Measurements from ENCODE around the gene WNT5B.

The WNT5B gene

DNA sequence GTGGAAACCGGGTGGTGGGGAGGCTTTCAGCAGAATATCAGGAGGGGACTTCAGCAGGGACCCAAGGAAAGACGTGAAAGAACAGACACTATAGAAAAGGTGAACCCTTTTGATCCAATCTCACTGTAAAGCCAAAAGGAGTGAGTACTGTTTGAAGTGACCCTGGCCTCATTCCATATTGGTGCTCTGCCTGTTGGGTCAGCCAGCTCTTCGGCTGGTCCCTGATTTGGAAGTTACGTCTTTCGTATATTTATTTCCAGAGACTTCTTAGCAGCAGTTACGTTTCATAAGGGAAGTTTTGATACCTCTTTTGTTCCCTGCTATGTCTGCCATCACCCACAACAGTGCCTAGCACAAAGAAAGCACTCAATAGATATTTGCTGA is 21.9 kb downstream of the WNT5B start:
- peaks cover 4% of the 10 kb centered on the region for H3K36me3 ChIP-seq (ENCODE audit: control insufficient read depth, insufficient read depth, low read length)
- 88 to 92% methylated on average over 6 of the region's 6 CpGs for WGBS, 2 experiments
- no peak overlapping the region for H3K27ac ChIP-seq (ENCODE audit: insufficient read depth, low read depth, low read length, poor library complexity, severe bottlenecking)
- no peaks in the 10 kb centered on the region for H3K27me3 ChIP-seq (ENCODE audit: control insufficient read depth, insufficient read depth, low read length, poor library complexity, severe bottlenecking)
- H3K9me3 ChIP-seq (ENCODE audit: control insufficient read depth, low read length) = no peaks in the 10 kb centered on the region
- H3K4me1 ChIP-seq (ENCODE audit: control insufficient read depth, insufficient read depth, low read length) = no peaks in the 10 kb centered on the region
- no peak overlapping the region for H3K4me3 ChIP-seq (ENCODE audit: insufficient read depth, low read depth, low read length)

GRCh38 chr12:1651946-1652345 is 22.9 kb downstream of the WNT5B start:
- H3K4me3 ChIP-seq (ENCODE audit: insufficient read depth, low read depth, low read length) = no peak overlapping the region
- H3K27ac ChIP-seq (ENCODE audit: insufficient read depth, low read depth, low read length, poor library complexity, severe bottlenecking) = no peak overlapping the region
- no peaks in the 10 kb centered on the region for H3K4me1 ChIP-seq (ENCODE audit: control insufficient read depth, insufficient read depth, low read length)
- H3K9me3 ChIP-seq (ENCODE audit: control insufficient read depth, low read length) = no peaks in the 10 kb centered on the region
- H3K27me3 ChIP-seq (ENCODE audit: control insufficient read depth, insufficient read depth, low read length, poor library complexity, severe bottlenecking) = no peaks in the 10 kb centered on the region
- H3K36me3 ChIP-seq (ENCODE audit: control insufficient read depth, insufficient read depth, low read length) = peaks cover 1% of the 10 kb centered on the region

DNA sequence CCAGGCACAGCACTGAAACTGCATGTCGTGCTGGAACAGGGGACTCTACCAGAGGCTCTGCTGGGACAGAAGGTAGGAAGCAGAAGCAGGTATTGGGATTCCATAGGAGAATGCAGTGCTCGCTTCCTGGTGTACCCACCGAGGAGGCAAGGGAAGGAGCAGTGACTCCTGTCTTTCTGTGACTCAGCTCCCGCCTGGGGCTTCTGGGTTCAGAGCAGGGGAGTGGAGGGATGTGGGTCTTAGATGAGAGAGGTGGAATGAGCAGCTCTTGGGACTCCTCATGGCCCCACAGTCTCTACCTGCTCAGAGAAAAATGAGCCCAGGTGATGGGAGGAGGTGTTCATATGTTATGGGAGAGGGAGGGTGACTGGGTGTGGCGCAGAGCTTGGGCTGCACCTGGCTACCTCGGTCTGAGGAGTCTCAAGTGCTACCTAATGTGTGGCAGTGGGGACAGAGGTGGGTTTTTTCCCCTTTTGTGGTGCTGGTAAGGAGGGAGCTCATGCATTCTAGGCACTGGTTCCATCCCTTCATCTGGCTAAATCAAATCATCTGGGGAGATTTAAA is 26.3 kb downstream of the WNT5B start:
- peaks cover 4% of the 10 kb centered on the region for H3K27me3 ChIP-seq (ENCODE audit: control insufficient read depth, insufficient read depth, low read length, poor library complexity, severe bottlenecking)
- no peaks in the 10 kb centered on the region for H3K36me3 ChIP-seq (ENCODE audit: control insufficient read depth, insufficient read depth, low read length)
- H3K27ac ChIP-seq (ENCODE audit: insufficient read depth, low read depth, low read length, poor library complexity, severe bottlenecking) = no peak overlapping the region
- no peaks in the 10 kb centered on the region for H3K9me3 ChIP-seq (ENCODE audit: control insufficient read depth, low read length)
- H3K4me3 ChIP-seq (ENCODE audit: insufficient read depth, low read depth, low read length) = no peak overlapping the region
- 79 to 81% methylated on average over 6 of the region's 6 CpGs for WGBS, 2 experiments
- no peaks in the 10 kb centered on the region for H3K4me1 ChIP-seq (ENCODE audit: control insufficient read depth, insufficient read depth, low read length)

DNA sequence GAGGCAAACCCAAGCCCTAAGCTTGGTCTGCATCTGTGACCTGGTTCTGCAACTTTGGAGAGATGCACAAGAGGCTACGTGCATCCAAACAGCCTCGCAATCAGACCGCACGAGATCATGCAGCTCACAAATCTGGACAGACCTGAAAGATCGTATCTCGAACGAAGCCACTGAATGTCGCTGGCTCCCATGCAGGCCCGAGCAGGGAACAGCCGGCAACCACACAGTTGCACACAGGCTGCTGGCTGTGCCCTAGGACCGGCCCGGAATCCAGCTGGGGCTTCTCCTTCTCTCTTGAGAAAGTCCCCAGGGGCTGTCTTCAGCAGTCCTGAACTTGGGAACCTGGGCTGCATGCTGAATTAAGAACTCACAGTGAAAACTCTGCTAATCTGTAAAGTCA is 27.9 kb downstream of the WNT5B start:
- no peaks in the 10 kb centered on the region for H3K9me3 ChIP-seq (ENCODE audit: control insufficient read depth, low read length)
- H3K27ac ChIP-seq (ENCODE audit: insufficient read depth, low read depth, low read length, poor library complexity, severe bottlenecking) = no peak overlapping the region
- WGBS, 2 experiments = 90 to 92% methylated on average over 12 of the region's 12 CpGs
- no peaks in the 10 kb centered on the region for H3K4me1 ChIP-seq (ENCODE audit: control insufficient read depth, insufficient read depth, low read length)
- peaks cover 11% of the 10 kb centered on the region for H3K27me3 ChIP-seq (ENCODE audit: control insufficient read depth, insufficient read depth, low read length, poor library complexity, severe bottlenecking)
- H3K4me3 ChIP-seq (ENCODE audit: insufficient read depth, low read depth, low read length) = no peak overlapping the region
- no peaks in the 10 kb centered on the region for H3K36me3 ChIP-seq (ENCODE audit: control insufficient read depth, insufficient read depth, low read length)

DNA sequence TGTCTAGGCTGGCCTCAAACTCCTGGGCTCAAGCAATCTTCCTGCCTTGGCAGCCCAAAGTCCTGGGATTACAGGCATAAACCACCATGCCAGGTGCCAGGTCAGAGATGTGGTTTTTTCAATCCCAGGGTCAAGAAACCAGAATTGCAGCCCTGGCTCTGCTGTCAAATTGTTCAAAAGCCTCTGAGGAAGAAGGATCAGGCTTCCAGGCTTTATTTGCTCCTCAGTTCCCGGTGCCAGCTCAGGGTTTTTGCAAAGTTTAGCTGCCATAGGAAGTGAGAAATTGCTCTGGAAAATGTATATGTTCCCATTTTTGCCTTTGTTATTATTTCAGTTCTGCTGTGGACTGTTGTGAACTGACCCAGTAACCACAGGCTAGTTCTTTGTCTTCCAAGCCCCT is 28.7 kb downstream of the WNT5B start:
- Histone ChIP-seq H3K4me1 (ENCODE audit: control insufficient read depth, insufficient read depth, low read length) (no peaks in the 10 kb centered on the region), H3K36me3 (ENCODE audit: control insufficient read depth, insufficient read depth, low read length) (no peaks in the 10 kb centered on the region), H3K9me3 (ENCODE audit: control insufficient read depth, low read length) (no peaks in the 10 kb centered on the region), H3K27ac (ENCODE audit: insufficient read depth, low read depth, low read length, poor library complexity, severe bottlenecking) (no peak overlapping the region), H3K27me3 (ENCODE audit: control insufficient read depth, insufficient read depth, low read length, poor library complexity, severe bottlenecking) (peaks cover 12% of the 10 kb centered on the region), H3K4me3 (ENCODE audit: insufficient read depth, low read depth, low read length) (no peak overlapping the region)
- WGBS, 2 experiments = 93 to 94% methylated on average over 1 of the region's 1 CpG

- WGBS, 2 experiments = 43 to 62% methylated on average over 13 to 18 of the region's 20 CpGs
- H3K27me3 ChIP-seq (ENCODE audit: control insufficient read depth, insufficient read depth, low read length, poor library complexity, severe bottlenecking) = peaks cover 27% of the 10 kb centered on the region
- no peaks in the 10 kb centered on the region for H3K4me1 ChIP-seq (ENCODE audit: control insufficient read depth, insufficient read depth, low read length)
- no peak overlapping the region for H3K27ac ChIP-seq (ENCODE audit: insufficient read depth, low read depth, low read length, poor library complexity, severe bottlenecking)
- H3K4me3 ChIP-seq (ENCODE audit: insufficient read depth, low read depth, low read length) = no peak overlapping the region
- no peaks in the 10 kb centered on the region for H3K9me3 ChIP-seq (ENCODE audit: control insufficient read depth, low read length)
- no peaks in the 10 kb centered on the region for H3K36me3 ChIP-seq (ENCODE audit: control insufficient read depth, insufficient read depth, low read length)
Measured at GRCh38 chr12:1660304-1661187, 31.5 kb downstream of the WNT5B start.

- Histone ChIP-seq H3K27me3 (ENCODE audit: control insufficient read depth, insufficient read depth, low read length, poor library complexity, severe bottlenecking) (peaks cover 27% of the 10 kb centered on the region), H3K4me1 (ENCODE audit: control insufficient read depth, insufficient read depth, low read length) (no peaks in the 10 kb centered on the region), H3K9me3 (ENCODE audit: control insufficient read depth, low read length) (no peaks in the 10 kb centered on the region), H3K36me3 (ENCODE audit: control insufficient read depth, insufficient read depth, low read length) (no peaks in the 10 kb centered on the region), H3K4me3 (ENCODE audit: insufficient read depth, low read depth, low read length) (peak overlapping the region; percentile 48), H3K27ac (ENCODE audit: insufficient read depth, low read depth, low read length, poor library complexity, severe bottlenecking) (no peak overlapping the region)
- 0 to 1% methylated on average over 64 to 69 of the region's 69 CpGs for WGBS, 2 experiments
Measured at GRCh38 chr12:1661553-1662335, 32.7 kb downstream of the WNT5B start.

- H3K27ac ChIP-seq (ENCODE audit: insufficient read depth, low read depth, low read length, poor library complexity, severe bottlenecking) = no peak overlapping the region
- peak overlapping the region; percentile 18 for H3K4me3 ChIP-seq (ENCODE audit: insufficient read depth, low read depth, low read length)
- no peaks in the 10 kb centered on the region for H3K4me1 ChIP-seq (ENCODE audit: control insufficient read depth, insufficient read depth, low read length)
- no peaks in the 10 kb centered on the region for H3K36me3 ChIP-seq (ENCODE audit: control insufficient read depth, insufficient read depth, low read length)
- H3K27me3 ChIP-seq (ENCODE audit: control insufficient read depth, insufficient read depth, low read length, poor library complexity, severe bottlenecking) = peaks cover 27% of the 10 kb centered on the region
- WGBS, 2 experiments = 2% methylated on average over 46 of the region's 46 CpGs
- no peaks in the 10 kb centered on the region for H3K9me3 ChIP-seq (ENCODE audit: control insufficient read depth, low read length)
Measured at GRCh38 chr12:1662761-1663439, 33.9 kb downstream of the WNT5B start.

GRCh38 chr12:1663440-1664132 is 34.6 kb downstream of the WNT5B start:
- Histone ChIP-seq H3K27ac (ENCODE audit: insufficient read depth, low read depth, low read length, poor library complexity, severe bottlenecking) (no peak overlapping the region), H3K4me3 (ENCODE audit: insufficient read depth, low read depth, low read length) (no peak overlapping the region), H3K4me1 (ENCODE audit: control insufficient read depth, insufficient read depth, low read length) (no peaks in the 10 kb centered on the region), H3K36me3 (ENCODE audit: control insufficient read depth, insufficient read depth, low read length) (no peaks in the 10 kb centered on the region), H3K27me3 (ENCODE audit: control insufficient read depth, insufficient read depth, low read length, poor library complexity, severe bottlenecking) (peaks cover 27% of the 10 kb centered on the region), H3K9me3 (ENCODE audit: control insufficient read depth, low read length) (no peaks in the 10 kb centered on the region)
- 74 to 78% methylated on average over 11 of the region's 11 CpGs for WGBS, 2 experiments
